Adrenal gland (tissue), 12 donors: Measurements from ENCODE around the gene C10orf120. TPM values are rescaled to one million over a fixed set of nuclear protein-coding genes. Genes with fewer than 3 reads are reported as not detected.

Experiments
- DNase-seq, 7 donors: peaks; one replicate each; pipeline ENCODE4 v3.0.0-alpha.2; 2019 to 2020
- H3K27ac ChIP-seq, 5 donors: fragments of 200-600 bp; sonication (generic) in 4 of 5; 1 replicate in 3 of 5; 2 replicates in 2 of 5; pipeline versions ENCODE4 v1.5.1 to v1.8.0; 2016 to 2020; ENCODE audit warnings: mild to moderate bottlenecking in 1 of 5
- H3K27me3 ChIP-seq: fragments of 200-600 bp; 2 replicates; pipeline ENCODE4 v1.8.0; 2021
- H3K36me3 ChIP-seq, 2 donors: fragments of 200-600 bp; replicated peaks in 1 of 2; 1 replicate in 1 of 2; 2 replicates in 1 of 2; pipeline versions ENCODE4 v1.5.1 to v1.8.0; 2018 to 2022
- H3K4me1 ChIP-seq, 2 donors: fragments of 200-600 bp; replicated peaks in 1 of 2; 1 replicate in 1 of 2; 2 replicates in 1 of 2; pipeline versions ENCODE4 v1.5.1 to v1.8.0; 2018 to 2021
- H3K4me3 ChIP-seq, 4 donors: fragments of 200-600 bp; sonication (generic) in 3 of 4; one replicate each; pipeline ENCODE4 v1.5.1; 2016 to 2018
- H3K9me3 ChIP-seq, 3 donors: fragments of 200-600 bp; sonication (generic) in 1 of 3; replicated peaks in 1 of 3; 1 replicate in 2 of 3; 2 replicates in 1 of 3; pipeline versions ENCODE4 v1.5.1 to v1.8.0; 2016 to 2021
- CTCF ChIP-seq, 6 experiments: fragments of 450-650 bp in 4 of 6; fragments of 200-600 bp in 2 of 6; sonication (generic) in 1 of 6; IDR thresholded peaks; 1 replicate in 5 of 6; 2 replicates in 1 of 6; pipeline versions ENCODE4 v1.5.1 to v1.8.0; 2016 to 2021; ENCODE audit warnings: antibody characterized with exemption in 6 of 6, mild to moderate bottlenecking in 2 of 6, moderate library complexity in 1 of 6
- POLR2A ChIP-seq, 2 donors: fragments of 450-650 bp; IDR thresholded peaks; one replicate each; pipeline ENCODE4 v1.6.1; 2017; ENCODE audit warnings: antibody characterized with exemption in 2 of 2, mild to moderate bottlenecking in 2 of 2, moderate library complexity in 1 of 2
- WGBS, 4 donors: extraction: QIAGEN DNeasy Blood & Tissue Kit in 2 of 4; methylation state at CpG; one replicate each; pipeline versions ENCODE4 v1.1.5 to v1.1.7; 2013 to 2017; 5-methylcytosine and 5-hydroxymethylcytosine counted together
- intact Hi-C, 2 donors: fragments of 100-400 bp; cut with DNase I; formaldehyde crosslinking; loops; one replicate each; pipeline versions ENCODE4 v1.14.1 to v1.15.0; 2022 to 2023
- polyA plus RNA-seq, 3 donors: library from polyadenylated mRNA; stranded (reverse); fragments of 200-250 nt in 2 of 3; fragments of 350-450 nt in 1 of 3; fragmentation: Illumina TruSeq in 1 of 3; extraction: RNeasy Lipid Tissue Mini Kit (QIAGEN cat#74804) in 1 of 3; gene quantifications; one replicate each; pipeline ENCODE4 v1.2.3, GENCODE V29; 2013 to 2014
- total RNA-seq, 9 donors: library from RNA; depleted of rRNA in 4 of 9; stranded (reverse); fragments of >200 nt in 4 of 9; fragments of 120-200 nt in 1 of 9; fragmentation: NEBNext Ultra II Directional in 1 of 9; extraction: Animal tissue kit (Norgen Biotek cat#: 25700) in 1 of 9; gene quantifications; one replicate each; pipeline versions ENCODE4 v1.1.0 to v1.2.4, GENCODE V29; 2013 to 2023
- donor health status: healthy with polysubstance abuse.
- donor health status: Bipolar disorder and iron deficiency.
- donor health status: DM: yes; HTN: yes; CAD: no.
- donor health status: DM: no; HTN: no; CAD: no.
- donor health status: DM: no; HTN: no; CAD: no.
- donor health status: DM: yes; HTN: yes; CAD: no.

Gene C10orf120
- total and polyA plus RNA-seq, 12 donors = not detected

- Histone ChIP-seq H3K27me3 (peaks cover 3% of the 10 kb centered on the region), H3K4me1 (no peaks in the 10 kb centered on the region), H3K9me3 (no peaks in the 10 kb centered on the region), H3K4me3 (no peak overlapping the region), H3K27ac (peak overlapping the region in 4 of 5 donors; percentile 13 to 76 (median 54)), H3K36me3 (no peaks in the 10 kb centered on the region)
- TF ChIP-seq POLR2A (IDR thresholded peaks at IDR 0.05) (no peak), CTCF (IDR thresholded peaks at IDR 0.05) (no peak)
- intact Hi-C loops = no loop called here
- WGBS, 4 donors = 49 to 61% (median 57%) methylated on average over 6 of the region's 6 CpGs
- peak in 6 of 7 donors; percentile 14 to 74 (median 34) for DNase-seq
These were observed 11.2 kb downstream of the C10orf120 start for GRCh38 chr10:122688293-122688989.

DNA sequence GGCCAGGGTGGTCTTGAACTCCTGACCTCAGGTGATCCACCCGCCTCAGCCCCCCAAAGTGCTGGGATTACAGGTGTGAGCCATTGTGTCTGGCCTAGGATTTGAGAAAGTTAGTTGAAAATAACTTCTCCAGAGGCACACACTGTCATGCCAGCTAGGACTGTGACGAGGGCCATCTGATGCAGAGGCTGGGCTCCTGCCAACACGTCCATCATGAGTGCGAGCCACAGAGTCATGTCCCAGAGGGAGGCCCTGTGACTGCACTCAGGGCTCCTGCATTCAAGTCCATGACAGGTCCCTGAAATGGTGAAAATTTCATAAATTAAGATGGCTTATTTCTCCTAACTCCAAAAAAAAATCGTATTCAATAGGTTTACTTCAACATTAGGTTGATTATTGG lies 17.1 kb downstream of the C10orf120 start:
- Histone ChIP-seq H3K4me3 (no peak overlapping the region), H3K9me3 (no peaks in the 10 kb centered on the region), H3K4me1 (no peaks in the 10 kb centered on the region), H3K27me3 (peaks cover 3% of the 10 kb centered on the region), H3K27ac (no peak overlapping the region), H3K36me3 (no peaks in the 10 kb centered on the region)
- intact Hi-C loops = no loop called here
- DNase-seq = no peak
- WGBS, 4 donors = 43 to 74% (median 57%) methylated on average over 2 to 5 of the region's 5 CpGs
- TF ChIP-seq POLR2A (IDR thresholded peaks at IDR 0.05) (no peak), CTCF (IDR thresholded peaks at IDR 0.05) (no peak)

GRCh38 chr10:122678266-122678665 lies 21.4 kb downstream of the C10orf120 start:
- intact Hi-C loops = no loop called here
- TF ChIP-seq POLR2A (IDR thresholded peaks at IDR 0.05) (no peak), CTCF (IDR thresholded peaks at IDR 0.05) (no peak)

DNA sequence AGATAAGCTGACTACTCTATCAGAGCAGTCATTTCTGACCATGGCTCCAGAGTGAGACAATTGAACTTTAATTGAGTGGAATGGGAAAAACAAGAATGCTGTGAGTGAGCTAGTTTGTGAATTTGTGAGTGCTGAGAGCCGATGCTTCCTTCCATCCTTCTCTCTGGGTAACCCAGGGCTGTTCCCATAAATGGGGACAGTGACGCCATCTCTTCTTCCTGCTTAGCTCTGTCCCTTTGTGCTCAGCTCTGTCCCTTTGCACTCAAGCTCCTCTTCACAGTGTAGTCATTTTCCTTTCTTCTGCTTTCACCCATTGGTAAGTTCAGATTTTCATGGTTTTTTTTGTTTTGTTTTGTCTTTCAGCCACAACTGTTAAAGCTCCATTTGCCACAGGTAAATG lies 24.4 kb downstream of the C10orf120 start:
- intact Hi-C loops = no loop called here
- Histone ChIP-seq H3K27ac (no peak overlapping the region), H3K4me3 (no peak overlapping the region), H3K36me3 (no peaks in the 10 kb centered on the region), H3K27me3 (no peaks in the 10 kb centered on the region), H3K4me1 (no peaks in the 10 kb centered on the region), H3K9me3 (no peaks in the 10 kb centered on the region)
- no peak for DNase-seq
- TF ChIP-seq CTCF (IDR thresholded peaks at IDR 0.05) (no peak), POLR2A (IDR thresholded peaks at IDR 0.05) (no peak)
- 58 to 68% (median 64%) methylated on average over 2 of the region's 2 CpGs for WGBS, 4 donors

More at GRCh38 chr10:122678266-122678665, 21.4 kb downstream of the C10orf120 start:
- no peaks in the 10 kb centered on the region for H3K4me1 ChIP-seq
- DNase-seq = no peak
- H3K9me3 ChIP-seq = no peaks in the 10 kb centered on the region
- H3K36me3 ChIP-seq = no peaks in the 10 kb centered on the region
- no peak overlapping the region for H3K27ac ChIP-seq
- H3K4me3 ChIP-seq = no peak overlapping the region
- no peaks in the 10 kb centered on the region for H3K27me3 ChIP-seq
